Lower lobe of right lung (tissue), 2 donors: ENCODE data around the gene EMX2. TPM values are rescaled to one million over a fixed set of nuclear protein-coding genes. Genes with fewer than 3 reads are reported as not detected.

ENCODE experiments used
- ATAC-seq, 2 donors: fragments of 200-7000 bp; cut with Tn5 transposase; one replicate each; pipeline ENCODE4 v1.9.1; 2020 to 2022; ENCODE audit warnings: mild to moderate bottlenecking in 2 of 2, moderate library complexity in 2 of 2
- DNase-seq: peaks from one replicate; pipeline ENCODE4 v3.0.0-alpha.2; 2020
- H3K27ac ChIP-seq: fragments of 200-600 bp; one replicate; pipeline ENCODE4 v1.8.0; 2022
- H3K27me3 ChIP-seq: fragments of 200-600 bp; one replicate; pipeline ENCODE4 v1.8.0; 2022; ENCODE audit warnings: low read depth
- H3K36me3 ChIP-seq: fragments of 200-600 bp; one replicate; pipeline ENCODE4 v1.8.0; 2022; ENCODE audit warnings: mild to moderate bottlenecking
- H3K4me1 ChIP-seq: fragments of 200-600 bp; one replicate; pipeline ENCODE4 v1.8.0; 2022
- H3K4me3 ChIP-seq: fragments of 200-600 bp; one replicate; pipeline ENCODE4 v1.8.0; 2022; ENCODE audit warnings: mild to moderate bottlenecking
- H3K9me3 ChIP-seq: fragments of 200-600 bp; one replicate; pipeline ENCODE4 v1.8.0; 2022
- CTCF ChIP-seq: fragments of 200-600 bp; IDR thresholded peaks from one replicate; pipeline ENCODE4 v1.8.0; 2022; ENCODE audit warnings: antibody characterized with exemption, mild to moderate bottlenecking
- intact Hi-C: fragments of 100-400 bp; cut with DNase I; formaldehyde crosslinking; loops from one replicate; pipeline ENCODE4 v1.11.0; 2022
- total RNA-seq: library from RNA; stranded (reverse); fragmentation: NEBNext Ultra II Directional; extraction: Animal tissue kit (Norgen Biotek cat#: 25700); gene quantifications from one replicate; pipeline ENCODE4 v1.2.1, GENCODE V29; 2021
- donor health status: DM: no; HTN: yes; CAD: no; lungs with severe emphysema.

The EMX2 gene
- total RNA-seq, 1 donor from 2014 or later = not detected

GRCh38 chr10:117546581-117547015 is 4.1 kb downstream of the EMX2 start:
- no peak for TF ChIP-seq CTCF
- intact Hi-C loops = no loop called here
- no peak for ATAC-seq
- Histone ChIP-seq H3K4me1 (peaks cover 29% of the 10 kb centered on the region), H3K27me3 (peaks cover 98% of the 10 kb centered on the region), H3K27ac (no peak overlapping the region), H3K4me3 (no peak overlapping the region), H3K36me3 (no peaks in the 10 kb centered on the region), H3K9me3 (no peaks in the 10 kb centered on the region)
- no peak for DNase-seq

- H3K9me3 ChIP-seq = no peaks in the 10 kb centered on the region
- intact Hi-C loops = no loop called here
- no peak for DNase-seq
- ATAC-seq = no peak
- peaks cover 24% of the 10 kb centered on the region for H3K4me1 ChIP-seq
- H3K27ac ChIP-seq = no peak overlapping the region
- no peak for TF ChIP-seq CTCF
- peaks cover 98% of the 10 kb centered on the region for H3K27me3 ChIP-seq
- no peak overlapping the region for H3K4me3 ChIP-seq
- H3K36me3 ChIP-seq = no peaks in the 10 kb centered on the region
Measured at GRCh38 chr10:117547016-117547715, 4.6 kb downstream of the EMX2 start.

- intact Hi-C loops = no loop called here
Measured at GRCh38 chr10:117547716-117548668, 5.4 kb downstream of the EMX2 start.

GRCh38 chr10:117549100-117549585 is 6.6 kb downstream of the EMX2 start:
- H3K27me3 ChIP-seq = peaks cover 100% of the 10 kb centered on the region

More at GRCh38 chr10:117547716-117548668, 5.4 kb downstream of the EMX2 start:
- H3K9me3 ChIP-seq = no peaks in the 10 kb centered on the region
- no peak for TF ChIP-seq CTCF
- H3K4me3 ChIP-seq = no peak overlapping the region
- H3K36me3 ChIP-seq = no peaks in the 10 kb centered on the region
- DNase-seq = no peak
- no peak overlapping the region for H3K27ac ChIP-seq
- peaks cover 24% of the 10 kb centered on the region for H3K4me1 ChIP-seq
- no peak for ATAC-seq
- H3K27me3 ChIP-seq = peaks cover 100% of the 10 kb centered on the region

More at GRCh38 chr10:117549100-117549585, 6.6 kb downstream of the EMX2 start:
- DNase-seq = no peak
- intact Hi-C loops = no loop called here
- Histone ChIP-seq H3K4me3 (no peak overlapping the region), H3K27ac (no peak overlapping the region), H3K36me3 (no peaks in the 10 kb centered on the region), H3K9me3 (no peaks in the 10 kb centered on the region), H3K4me1 (peaks cover 15% of the 10 kb centered on the region)
- TF ChIP-seq CTCF = no peak
- no peak for ATAC-seq
